ENCODE results near the gene MCTP1.

MCTP1 gene

GRCh38 chr5:95072281-95072680 lies 212.6 kb downstream of the MCTP1 start:
- DNase-seq (ENCODE audit: low read depth): no peak

- DNase-seq (ENCODE audit: low read depth): no peak
Observed at GRCh38 chr5:95070866-95071265, 214.0 kb downstream of the MCTP1 start.

DNA sequence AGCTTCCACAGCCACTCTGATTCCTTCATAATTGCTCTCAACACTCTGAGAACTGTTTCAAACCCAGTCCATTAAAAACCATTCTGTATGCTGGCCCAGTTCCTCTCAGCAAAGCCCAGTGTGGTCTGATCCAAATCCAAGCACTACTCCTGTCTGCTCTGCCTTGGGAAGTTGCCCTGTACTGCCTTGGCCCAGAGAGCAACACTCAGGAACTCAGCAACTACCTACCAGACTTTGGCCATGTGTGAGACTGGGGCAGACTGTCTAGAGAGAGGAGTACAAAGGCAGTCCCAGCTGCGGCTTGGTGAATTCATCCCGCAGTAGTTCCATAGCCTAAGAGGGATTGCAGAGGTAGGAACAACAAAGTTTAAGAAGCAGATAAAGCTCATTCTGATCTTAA lies 214.4 kb downstream of the MCTP1 start:
- no peak for DNase-seq (ENCODE audit: low read depth)

DNA sequence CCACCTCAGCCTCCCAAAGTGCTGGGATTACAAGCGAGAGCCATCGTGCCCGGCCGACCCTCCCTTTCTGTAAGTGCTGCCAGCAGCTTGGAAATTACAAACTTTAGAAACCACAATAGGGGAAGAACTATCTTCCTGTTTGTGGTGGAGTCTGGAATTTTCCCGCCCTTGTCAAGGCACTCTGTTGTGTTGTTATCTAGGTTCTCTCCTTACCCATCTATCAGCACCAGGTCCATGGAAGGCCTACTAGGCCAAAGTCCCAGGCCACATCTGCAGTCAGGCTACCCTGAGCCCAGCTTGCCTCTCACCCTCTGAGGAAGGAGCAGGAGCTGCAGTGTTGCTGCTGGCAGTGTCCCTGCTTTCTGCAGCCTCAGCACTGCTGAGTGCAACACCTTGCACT lies 214.9 kb downstream of the MCTP1 start:
- DNase-seq (ENCODE audit: low read depth): no peak

- DNase-seq (ENCODE audit: low read depth): no peak
Observed at GRCh38 chr5:95069021-95069420, 215.9 kb downstream of the MCTP1 start.

GRCh38 chr5:95068289-95068910 lies 216.5 kb downstream of the MCTP1 start:
- no peak for DNase-seq (ENCODE audit: low read depth)

DNA sequence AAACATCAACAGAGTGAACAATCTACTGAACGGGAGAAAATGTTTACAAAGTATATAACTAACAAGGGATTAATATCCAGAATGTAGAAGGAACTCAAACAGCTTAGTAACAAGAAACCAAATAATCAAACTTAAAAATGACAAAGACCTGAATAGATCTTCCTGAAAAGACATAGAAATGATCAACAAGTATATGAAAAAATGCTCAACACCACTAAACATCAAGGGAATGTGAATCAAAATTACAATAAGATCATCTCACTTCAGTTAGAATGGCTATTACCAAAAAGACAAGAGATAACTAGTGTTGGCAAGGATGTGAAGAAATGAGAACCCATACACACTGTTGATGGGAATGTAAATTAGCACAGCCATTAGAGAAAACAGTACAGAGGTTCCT lies 218.8 kb downstream of the MCTP1 start:
- no peak for DNase-seq (ENCODE audit: low read depth)

DNA sequence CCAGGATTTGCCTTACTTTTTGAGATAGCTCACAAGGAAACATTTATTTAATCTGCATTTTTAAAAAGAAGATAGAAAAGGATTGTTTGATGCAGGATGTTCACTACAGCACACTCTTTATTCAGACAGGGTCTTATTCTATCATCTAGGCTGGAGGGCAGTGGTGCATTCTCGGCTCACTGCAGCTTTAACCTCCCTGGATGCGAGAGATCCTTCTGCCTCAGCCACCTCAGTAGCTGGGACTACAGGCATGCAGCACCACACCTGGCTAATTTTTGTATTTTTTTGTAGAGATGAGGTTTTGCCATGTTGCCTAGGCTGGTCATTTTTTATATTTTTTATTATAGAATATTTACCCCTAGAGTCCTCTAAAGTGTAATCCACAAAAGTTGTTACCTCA lies 221.4 kb downstream of the MCTP1 start:
- DNase-seq (ENCODE audit: low read depth): no peak

- no peak for DNase-seq (ENCODE audit: low read depth)
Observed at GRCh38 chr5:95060098-95060497, 224.8 kb downstream of the MCTP1 start.

GRCh38 chr5:95059636-95060035 lies 225.3 kb downstream of the MCTP1 start:
- no peak for DNase-seq (ENCODE audit: low read depth)

DNA sequence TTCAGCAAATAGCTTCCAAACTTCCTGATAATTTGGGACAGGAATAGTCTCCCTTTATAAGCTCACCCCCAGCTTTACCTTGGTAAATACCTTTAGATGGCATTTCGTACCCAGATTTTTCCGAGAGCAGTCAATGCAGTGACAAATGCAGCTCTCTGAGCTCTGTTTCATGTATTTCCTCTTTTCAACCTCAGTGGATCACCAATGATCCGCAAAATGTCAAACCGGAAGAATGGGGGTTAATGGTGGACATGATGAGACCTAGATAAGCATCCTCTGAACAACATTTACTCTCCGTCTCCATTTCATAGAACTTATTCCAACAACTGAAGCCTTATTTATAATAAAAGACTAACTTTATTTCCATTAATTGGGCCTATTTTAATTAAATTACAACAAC lies 227.3 kb downstream of the MCTP1 start:
- no peak for DNase-seq (ENCODE audit: low read depth)

DNA sequence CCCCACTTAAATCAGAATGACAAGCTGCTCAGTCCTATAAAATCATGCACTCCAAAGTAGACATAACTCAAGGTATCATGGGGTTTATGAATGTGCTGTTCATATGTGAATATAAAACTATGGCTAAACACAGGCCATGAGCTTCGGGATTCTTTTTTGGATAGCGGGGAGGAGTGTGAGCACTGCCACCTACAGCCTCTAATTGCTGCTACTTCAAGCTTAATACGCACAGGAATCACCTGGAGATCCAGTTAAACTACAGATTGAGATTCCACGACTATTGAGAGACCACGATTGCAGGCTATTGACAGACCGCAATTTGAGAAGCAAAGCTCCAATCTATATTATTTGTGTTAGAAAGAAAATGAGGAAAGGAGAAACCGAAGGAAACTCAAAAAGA lies 231.6 kb downstream of the MCTP1 start:
- no peak for DNase-seq (ENCODE audit: low read depth)

GRCh38 chr5:95050708-95051107 lies 234.2 kb downstream of the MCTP1 start:
- DNase-seq (ENCODE audit: low read depth): no peak

DNA sequence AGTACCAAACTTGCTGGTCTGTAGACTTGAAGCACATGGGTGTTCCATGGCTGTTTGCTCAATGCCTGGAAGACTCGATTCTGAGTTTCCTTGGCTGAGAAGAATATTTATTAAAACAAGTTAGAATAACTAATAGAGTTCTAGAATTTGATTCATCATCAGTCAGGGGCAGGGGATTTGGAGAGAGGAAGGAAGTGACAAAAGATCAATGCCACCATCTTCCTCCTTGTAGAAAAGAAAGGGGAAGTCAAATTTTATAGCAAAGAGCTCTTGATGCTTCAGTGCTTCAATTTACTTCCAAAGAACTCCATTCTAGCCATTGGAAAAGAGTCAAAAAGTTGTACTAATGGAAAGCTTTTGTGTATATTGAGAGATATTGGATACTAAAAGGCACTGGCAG lies 236.3 kb downstream of the MCTP1 start:
- no peak for DNase-seq (ENCODE audit: low read depth)

GRCh38 chr5:95045181-95045965 lies 239.5 kb downstream of the MCTP1 start:
- no peak for DNase-seq (ENCODE audit: low read depth)

- DNase-seq (ENCODE audit: low read depth): no peak
Observed at GRCh38 chr5:95044096-95044495, 240.8 kb downstream of the MCTP1 start.

- DNase-seq (ENCODE audit: low read depth): no peak
Observed at GRCh38 chr5:95043648-95044047, 241.2 kb downstream of the MCTP1 start.

DNA sequence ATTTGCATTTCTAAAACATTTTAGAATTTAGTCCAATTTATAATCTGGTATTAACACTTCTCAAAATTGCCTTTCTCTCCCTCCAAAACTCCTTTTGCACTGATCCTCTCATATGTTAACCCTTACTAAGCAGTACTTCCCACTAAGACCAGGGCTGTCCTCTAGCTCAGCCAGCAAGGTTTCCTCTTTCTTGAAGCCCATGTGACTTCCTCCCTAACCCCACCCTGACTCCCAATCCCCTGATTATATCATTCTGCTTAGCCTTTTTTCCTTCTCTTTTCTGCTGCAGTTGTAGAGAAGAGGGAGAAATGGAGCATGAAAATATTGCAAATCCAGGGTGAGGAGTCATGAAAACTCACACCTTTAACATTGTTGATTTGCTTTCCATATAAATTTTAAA lies 241.7 kb downstream of the MCTP1 start:
- DNase-seq (ENCODE audit: low read depth): no peak

- no peak for DNase-seq (ENCODE audit: low read depth)
Observed at GRCh38 chr5:95042037-95042436, 242.9 kb downstream of the MCTP1 start.

- DNase-seq (ENCODE audit: low read depth): no peak
Observed at GRCh38 chr5:95035891-95036685, 248.8 kb downstream of the MCTP1 start.

GRCh38 chr5:95032801-95033200 lies 252.1 kb downstream of the MCTP1 start:
- DNase-seq (ENCODE audit: low read depth): no peak

DNA sequence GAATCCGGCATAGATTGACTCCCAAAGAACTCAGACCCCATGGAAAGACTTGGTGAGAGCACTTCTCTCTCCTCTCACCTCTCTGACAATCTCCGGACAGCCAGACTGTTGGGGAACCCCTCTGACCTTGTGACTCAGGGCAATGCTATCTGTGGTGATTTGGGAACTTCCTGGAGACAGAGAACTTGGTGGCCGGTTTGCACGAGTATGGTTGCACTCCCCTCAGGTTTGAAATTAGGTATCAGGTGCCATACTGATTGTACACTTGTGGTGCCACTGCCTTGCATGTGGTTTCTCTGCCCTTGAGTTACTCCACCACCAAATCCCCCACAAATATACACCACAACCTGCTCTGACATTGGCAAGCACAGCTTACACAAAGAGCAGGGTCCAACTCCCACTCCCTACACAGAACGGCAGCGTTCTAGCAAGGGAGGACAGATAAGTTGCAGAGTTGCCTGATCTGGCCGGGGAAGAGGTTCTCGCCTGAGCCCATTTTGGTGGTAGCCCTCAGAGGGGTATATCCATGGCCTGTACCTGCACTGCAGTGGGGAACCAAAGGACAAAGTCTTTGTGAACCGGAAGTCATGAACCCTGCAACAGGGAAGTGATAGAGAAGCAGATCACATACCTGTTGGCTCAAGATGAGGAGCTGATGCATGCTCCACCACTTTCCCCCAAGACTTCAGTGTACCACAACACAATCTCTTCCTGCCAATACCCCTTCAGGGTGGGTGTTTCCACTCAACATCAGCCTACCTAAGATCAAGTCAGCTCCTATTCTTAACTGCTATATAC lies 255.1 kb downstream of the MCTP1 start:
- DNase-seq (ENCODE audit: low read depth): no peak

Measured in activated T-helper 9 cell treated with anti-CD3 and anti-CD28 coated beads, Interleukin-2, amount 50 U/mL, for 16 hours (primary cell).